Measurements from ENCODE around the gene AKR1B15. TPM values are rescaled to one million over a fixed set of nuclear protein-coding genes. Genes with fewer than 3 reads are reported as not detected.
"Not testable (repeated sequence)": the region's sequence is repeated elsewhere in the genome, so short reads cannot be mapped to it uniquely, and the experiment has no call there.

Gene AKR1B15
- total RNA-seq, 1 donor from 2014 or later: not detected

GRCh38 chr7:134539380-134540004 is 9.4 kb upstream of the AKR1B15 start:
- TF ChIP-seq CTCF (conservative IDR thresholded peaks at IDR 0.05): no peak
- no peak for DNase-seq (ENCODE audit: low read depth, low spot score)
- Mint-ChIP-seq H3K27ac (ENCODE audit: unreplicated experiment) (no peak overlapping the region), H3K4me3 (no peak overlapping the region), H3K4me1 (no peaks in the 10 kb centered on the region), H3K36me3 (ENCODE audit: low read depth) (no peaks in the 10 kb centered on the region), H3K27me3 (ENCODE audit: low read depth) (peaks cover 28% of the 10 kb centered on the region), H3K9me3 (no peaks in the 10 kb centered on the region)

- not testable (repeated sequence) for H3K36me3 Mint-ChIP-seq (ENCODE audit: low read depth); H3K9me3 Mint-ChIP-seq; H3K4me1 Mint-ChIP-seq; H3K27ac Mint-ChIP-seq (ENCODE audit: unreplicated experiment); DNase-seq (ENCODE audit: low read depth, low spot score); H3K4me3 Mint-ChIP-seq
- H3K27me3 Mint-ChIP-seq (ENCODE audit: low read depth): peaks cover 30% of the 10 kb centered on the region
These were observed 7.3 kb upstream of the AKR1B15 start for GRCh38 chr7:134541501-134542194.

- no peaks in the 10 kb centered on the region for H3K9me3 Mint-ChIP-seq
- TF ChIP-seq CTCF (conservative IDR thresholded peaks at IDR 0.05): no peak
- peaks cover 30% of the 10 kb centered on the region for H3K27me3 Mint-ChIP-seq (ENCODE audit: low read depth)
- H3K27ac Mint-ChIP-seq (ENCODE audit: unreplicated experiment): no peak overlapping the region
- no peaks in the 10 kb centered on the region for H3K36me3 Mint-ChIP-seq (ENCODE audit: low read depth)
- H3K4me1 Mint-ChIP-seq: peaks cover 7% of the 10 kb centered on the region
- no peak overlapping the region for H3K4me3 Mint-ChIP-seq
- DNase-seq (ENCODE audit: low read depth, low spot score): no peak
These were observed 6.6 kb upstream of the AKR1B15 start for GRCh38 chr7:134542195-134542771.

GRCh38 chr7:134545380-134545779 is 3.5 kb upstream of the AKR1B15 start:
- H3K27ac Mint-ChIP-seq (ENCODE audit: unreplicated experiment): no peak overlapping the region
- H3K4me1 Mint-ChIP-seq: peaks cover 17% of the 10 kb centered on the region
- peaks cover 24% of the 10 kb centered on the region for H3K27me3 Mint-ChIP-seq (ENCODE audit: low read depth)
- no peaks in the 10 kb centered on the region for H3K36me3 Mint-ChIP-seq (ENCODE audit: low read depth)
- TF ChIP-seq CTCF (conservative IDR thresholded peaks at IDR 0.05): no peak
- H3K9me3 Mint-ChIP-seq: no peaks in the 10 kb centered on the region
- DNase-seq (ENCODE audit: low read depth, low spot score): no peak
- H3K4me3 Mint-ChIP-seq: no peak overlapping the region

- Mint-ChIP-seq H3K9me3 (no peaks in the 10 kb centered on the region), H3K4me3 (no peak overlapping the region), H3K27me3 (ENCODE audit: low read depth) (peaks cover 20% of the 10 kb centered on the region), H3K4me1 (peaks cover 17% of the 10 kb centered on the region), H3K36me3 (ENCODE audit: low read depth) (no peaks in the 10 kb centered on the region), H3K27ac (ENCODE audit: unreplicated experiment) (no peak overlapping the region)
- TF ChIP-seq CTCF (conservative IDR thresholded peaks at IDR 0.05): no peak
- DNase-seq (ENCODE audit: low read depth, low spot score): no peak
These were observed 3.0 kb upstream of the AKR1B15 start for GRCh38 chr7:134545918-134546317.

GRCh38 chr7:134546955-134547354 is 2.0 kb upstream of the AKR1B15 start:
- Mint-ChIP-seq H3K27ac (ENCODE audit: unreplicated experiment) (no peak overlapping the region), H3K9me3 (no peaks in the 10 kb centered on the region), H3K27me3 (ENCODE audit: low read depth) (peaks cover 9% of the 10 kb centered on the region), H3K4me1 (peaks cover 25% of the 10 kb centered on the region), H3K4me3 (peak overlapping the region; percentile 73), H3K36me3 (ENCODE audit: low read depth) (no peaks in the 10 kb centered on the region)
- DNase-seq (ENCODE audit: low read depth, low spot score): no peak
- no peak for TF ChIP-seq CTCF (conservative IDR thresholded peaks at IDR 0.05)
